Adipocyte (in vitro differentiated cells): ENCODE measurements around the gene SYCE1L.
"Not testable (repeated sequence)": the region's sequence is repeated elsewhere in the genome, so short reads cannot be mapped to it uniquely, and the experiment has no call there.

Experiments
- DNase-seq: peaks from one replicate; pipeline ENCODE4 v3.0.0-alpha.2; 2015; ENCODE audit warnings: low read depth
- H3K27me3 ChIP-seq: replicated peaks from 2 replicates; pipeline ENCODE4 v1.7.0; 2013; ENCODE audit warnings: mild to moderate bottlenecking, low read length, moderate library complexity; ENCODE audit not compliant: control insufficient read depth, insufficient read depth
- H3K36me3 ChIP-seq: 2 replicates; pipeline ENCODE4 v1.7.0; 2013; ENCODE audit warnings: low read length, mild to moderate bottlenecking, moderate library complexity; ENCODE audit not compliant: control insufficient read depth, insufficient read depth, severe bottlenecking
- H3K4me1 ChIP-seq: 2 replicates; pipeline ENCODE4 v1.7.0; 2013; ENCODE audit warnings: mild to moderate bottlenecking, low read length, moderate library complexity; ENCODE audit not compliant: control insufficient read depth, insufficient read depth
- H3K4me3 ChIP-seq: 2 replicates; pipeline ENCODE4 v1.7.0; 2013; ENCODE audit warnings: mild to moderate bottlenecking, low read length, moderate library complexity
- H3K9ac ChIP-seq: 2 replicates; pipeline ENCODE4 v1.7.0; 2013; ENCODE audit warnings: mild to moderate bottlenecking, low read length, moderate library complexity
- H3K9me3 ChIP-seq: 2 replicates; pipeline ENCODE4 v1.7.0; 2013; ENCODE audit warnings: mild to moderate bottlenecking, low read length, moderate library complexity; ENCODE audit not compliant: control insufficient read depth

Gene SYCE1L

GRCh38 chr16:77199211-77199610 lies at the start of gene SYCE1L:
TSS of gene SYCE1L (plus strand) at chr16:77199408. CDS start at chr16:77199452, 44 bp downstream.
- H3K9me3 ChIP-seq = no peaks in the 10 kb centered on the region
- no peak within 1 kb of the TSS for H3K4me3 ChIP-seq
- no peaks in the 10 kb centered on the region for H3K27me3 ChIP-seq
- no peaks in the 10 kb centered on the region for H3K4me1 ChIP-seq
- no peak within 1 kb of the TSS for H3K9ac ChIP-seq
- peaks cover 55% of the 10 kb centered on the region for H3K36me3 ChIP-seq
- no peak for DNase-seq

GRCh38 chr16:77157346-77158058 lies 41.7 kb upstream of the SYCE1L start:
- DNase-seq = peak; percentile 6
- Histone ChIP-seq H3K27me3 (no peaks in the 10 kb centered on the region), H3K9me3 (no peaks in the 10 kb centered on the region), H3K36me3 (no peaks in the 10 kb centered on the region), H3K9ac (peak overlapping the region; percentile 0), H3K4me3 (no peak overlapping the region), H3K4me1 (peaks cover 5% of the 10 kb centered on the region)

GRCh38 chr16:77158293-77158692 lies 40.9 kb upstream of the SYCE1L start:
- H3K27me3 ChIP-seq = no peaks in the 10 kb centered on the region
- H3K4me1 ChIP-seq = peaks cover 5% of the 10 kb centered on the region
- DNase-seq = no peak
- H3K9me3 ChIP-seq = no peaks in the 10 kb centered on the region
- no peak overlapping the region for H3K4me3 ChIP-seq
- H3K36me3 ChIP-seq = no peaks in the 10 kb centered on the region
- no peak overlapping the region for H3K9ac ChIP-seq

- no peaks in the 10 kb centered on the region for H3K36me3 ChIP-seq
- H3K4me3 ChIP-seq = no peak overlapping the region
- no peaks in the 10 kb centered on the region for H3K9me3 ChIP-seq
- H3K9ac ChIP-seq = no peak overlapping the region
- no peak for DNase-seq
- H3K4me1 ChIP-seq = no peaks in the 10 kb centered on the region
- peaks cover 4% of the 10 kb centered on the region for H3K27me3 ChIP-seq
Observed at GRCh38 chr16:77165006-77165405, 34.2 kb upstream of the SYCE1L start.

GRCh38 chr16:77165536-77166236 lies 33.5 kb upstream of the SYCE1L start:
- not testable (repeated sequence) for H3K4me1 ChIP-seq, H3K4me3 ChIP-seq, DNase-seq

GRCh38 chr16:77166726-77167125 lies 32.5 kb upstream of the SYCE1L start:
- no peak overlapping the region for H3K4me3 ChIP-seq
- no peaks in the 10 kb centered on the region for H3K36me3 ChIP-seq
- H3K9me3 ChIP-seq = no peaks in the 10 kb centered on the region
- H3K27me3 ChIP-seq = peaks cover 4% of the 10 kb centered on the region
- no peak overlapping the region for H3K9ac ChIP-seq
- no peak for DNase-seq
- H3K4me1 ChIP-seq = no peaks in the 10 kb centered on the region

More at GRCh38 chr16:77165536-77166236, 33.5 kb upstream of the SYCE1L start:
- H3K27me3 ChIP-seq, H3K9ac ChIP-seq, H3K36me3 ChIP-seq, H3K9me3 ChIP-seq: not testable (repeated sequence)

- Histone ChIP-seq H3K9ac (no peak overlapping the region), H3K36me3 (no peaks in the 10 kb centered on the region), H3K9me3 (no peaks in the 10 kb centered on the region), H3K4me3 (no peak overlapping the region), H3K4me1 (no peaks in the 10 kb centered on the region), H3K27me3 (peaks cover 4% of the 10 kb centered on the region)
- DNase-seq = no peak
Observed at GRCh38 chr16:77168901-77169300, 30.3 kb upstream of the SYCE1L start.

- no peaks in the 10 kb centered on the region for H3K4me1 ChIP-seq
- DNase-seq = peak; percentile 48
- no peak overlapping the region for H3K9ac ChIP-seq
- H3K9me3 ChIP-seq = no peaks in the 10 kb centered on the region
- no peaks in the 10 kb centered on the region for H3K36me3 ChIP-seq
- peaks cover 4% of the 10 kb centered on the region for H3K27me3 ChIP-seq
- no peak overlapping the region for H3K4me3 ChIP-seq
Observed at GRCh38 chr16:77169650-77170236, 29.5 kb upstream of the SYCE1L start.

GRCh38 chr16:77170805-77171204 lies 28.4 kb upstream of the SYCE1L start:
- H3K36me3 ChIP-seq = no peaks in the 10 kb centered on the region
- H3K9ac ChIP-seq = no peak overlapping the region
- peaks cover 4% of the 10 kb centered on the region for H3K27me3 ChIP-seq
- no peaks in the 10 kb centered on the region for H3K4me1 ChIP-seq
- no peaks in the 10 kb centered on the region for H3K9me3 ChIP-seq
- no peak overlapping the region for H3K4me3 ChIP-seq
- DNase-seq = no peak

GRCh38 chr16:77171745-77172635 lies 27.2 kb upstream of the SYCE1L start:
- Histone ChIP-seq H3K9me3 (no peaks in the 10 kb centered on the region), H3K9ac (no peak overlapping the region), H3K4me3 (no peak overlapping the region), H3K36me3 (no peaks in the 10 kb centered on the region), H3K4me1 (no peaks in the 10 kb centered on the region), H3K27me3 (peaks cover 4% of the 10 kb centered on the region)
- DNase-seq = peak; percentile 83

- Histone ChIP-seq H3K4me3 (no peak overlapping the region), H3K9ac (no peak overlapping the region)
- DNase-seq = no peak
Observed at GRCh38 chr16:77172951-77173350, 26.3 kb upstream of the SYCE1L start.

More at GRCh38 chr16:77172951-77173350, 26.3 kb upstream of the SYCE1L start:
- no peaks in the 10 kb centered on the region for H3K27me3 ChIP-seq
- H3K9me3 ChIP-seq = no peaks in the 10 kb centered on the region
- no peaks in the 10 kb centered on the region for H3K4me1 ChIP-seq
- H3K36me3 ChIP-seq = no peaks in the 10 kb centered on the region
